ENCODE measurements around the gene LTBP2.

Gene LTBP2

GRCh38 chr14:74634481-74634880 lies 22.4 kb upstream of the LTBP2 start:
- Histone ChIP-seq H3K27me3 (ENCODE audit: insufficient read depth, low read length) (no peaks in the 10 kb centered on the region), H2BK120ac (ENCODE audit: insufficient read depth, low read length, poor library complexity) (no peak overlapping the region), H2BK12ac (ENCODE audit: low read length) (no peak overlapping the region), H3K36me3 (ENCODE audit: control insufficient read depth in 1 of 2, insufficient read depth in 2 of 2, low read length in 2 of 2) (no peaks in the 10 kb centered on the region), H4K91ac (ENCODE audit: low read depth, low read length) (no peak overlapping the region), H3K27ac (ENCODE audit: low read depth, low read length) (no peak overlapping the region), H3K79me2 (ENCODE audit: control insufficient read depth, insufficient read depth, low read length, poor library complexity) (no peaks in the 10 kb centered on the region), H3K4me2 (ENCODE audit: low read length) (no peak overlapping the region), H3K23ac (ENCODE audit: low read length) (no peak overlapping the region), H2AFZ (ENCODE audit: insufficient read depth, low read length, poor library complexity) (no peak overlapping the region), H3K14ac (ENCODE audit: low read length) (no peak overlapping the region), H2BK5ac (ENCODE audit: low read depth, low read length, poor library complexity) (no peak overlapping the region), H3K79me1 (ENCODE audit: low read length) (peaks cover 2% of the 10 kb centered on the region), H3K9ac (ENCODE audit: low read length) (no peak overlapping the region), H2AK5ac (ENCODE audit: low read length) (no peak overlapping the region), H3K4me3 (ENCODE audit: low read depth, low read length) (no peak overlapping the region), H3K4me1 (ENCODE audit: control insufficient read depth in 1 of 2, insufficient read depth in 2 of 2, low read length in 2 of 2) (peaks cover 15 to 22% of the 10 kb centered on the region in 2 experiments), H3K18ac (ENCODE audit: low read length) (no peak overlapping the region), H3K4ac (ENCODE audit: low read depth, low read length) (no peak overlapping the region), H3K9me3 (ENCODE audit: insufficient read depth, low read depth, low read length) (no peaks in the 10 kb centered on the region), H4K12ac (ENCODE audit: low read depth, low read length) (no peak overlapping the region), H4K8ac (ENCODE audit: low read depth, low read length) (no peak overlapping the region)
- no peak for DNase-seq
- WGBS (ENCODE audit: extremely low coverage, insufficient coverage, insufficient read length) = no CpG with 5 or more reads among the region's 1 CpG

- peak overlapping the region; percentile 42 for H4K91ac ChIP-seq (ENCODE audit: low read depth, low read length)
- H3K79me2 ChIP-seq (ENCODE audit: control insufficient read depth, insufficient read depth, low read length, poor library complexity) = no peaks in the 10 kb centered on the region
- peak overlapping the region; percentile 51 for H2BK12ac ChIP-seq (ENCODE audit: low read length)
- peaks cover 2% of the 10 kb centered on the region for H3K79me1 ChIP-seq (ENCODE audit: low read length)
- peaks cover 13 to 17% of the 10 kb centered on the region in 2 experiments for H3K4me1 ChIP-seq (ENCODE audit: control insufficient read depth in 1 of 2, insufficient read depth in 2 of 2, low read length in 2 of 2)
- H3K27ac ChIP-seq (ENCODE audit: low read depth, low read length) = no peak overlapping the region
- no peaks in the 10 kb centered on the region for H3K27me3 ChIP-seq (ENCODE audit: insufficient read depth, low read length)
- peak overlapping the region; percentile 34 for H3K18ac ChIP-seq (ENCODE audit: low read length)
- no peak overlapping the region for H3K23ac ChIP-seq (ENCODE audit: low read length)
- H2BK120ac ChIP-seq (ENCODE audit: insufficient read depth, low read length, poor library complexity) = no peak overlapping the region
- peak overlapping the region; percentile 27 for H2BK5ac ChIP-seq (ENCODE audit: low read depth, low read length, poor library complexity)
- H3K9ac ChIP-seq (ENCODE audit: low read length) = no peak overlapping the region
- DNase-seq = no peak
- H2AFZ ChIP-seq (ENCODE audit: insufficient read depth, low read length, poor library complexity) = peak overlapping the region; percentile 5
- peaks cover 2% of the 10 kb centered on the region for H3K9me3 ChIP-seq (ENCODE audit: insufficient read depth, low read depth, low read length)
- H3K4ac ChIP-seq (ENCODE audit: low read depth, low read length) = no peak overlapping the region
- peak overlapping the region; percentile 14 for H4K8ac ChIP-seq (ENCODE audit: low read depth, low read length)
- H4K12ac ChIP-seq (ENCODE audit: low read depth, low read length) = peak overlapping the region; percentile 28
- no peak overlapping the region for H2AK5ac ChIP-seq (ENCODE audit: low read length)
- WGBS (ENCODE audit: extremely low coverage, insufficient coverage, insufficient read length) = no CpG with 5 or more reads among the region's 15 CpGs
- H3K4me3 ChIP-seq (ENCODE audit: low read depth, low read length) = no peak overlapping the region
- no peak overlapping the region for H3K4me2 ChIP-seq (ENCODE audit: low read length)
- H3K14ac ChIP-seq (ENCODE audit: low read length) = no peak overlapping the region
- no peaks in the 10 kb centered on the region for H3K36me3 ChIP-seq (ENCODE audit: control insufficient read depth in 1 of 2, insufficient read depth in 2 of 2, low read length in 2 of 2)
Observed at GRCh38 chr14:74630881-74631690, 19.0 kb upstream of the LTBP2 start.

- H3K36me3 ChIP-seq (ENCODE audit: control insufficient read depth in 1 of 2, insufficient read depth in 2 of 2, low read length in 2 of 2) = no peaks in the 10 kb centered on the region
- H3K4me1 ChIP-seq (ENCODE audit: control insufficient read depth in 1 of 2, insufficient read depth in 2 of 2, low read length in 2 of 2) = peaks cover 13 to 17% of the 10 kb centered on the region in 2 experiments
- H2BK12ac ChIP-seq (ENCODE audit: low read length) = no peak overlapping the region
- no CpG with 5 or more reads among the region's 5 CpGs for WGBS (ENCODE audit: extremely low coverage, insufficient coverage, insufficient read length)
- no peak overlapping the region for H3K14ac ChIP-seq (ENCODE audit: low read length)
- no peak overlapping the region for H4K91ac ChIP-seq (ENCODE audit: low read depth, low read length)
- no peak overlapping the region for H4K12ac ChIP-seq (ENCODE audit: low read depth, low read length)
- H3K4me2 ChIP-seq (ENCODE audit: low read length) = no peak overlapping the region
- H3K18ac ChIP-seq (ENCODE audit: low read length) = no peak overlapping the region
- H2AFZ ChIP-seq (ENCODE audit: insufficient read depth, low read length, poor library complexity) = no peak overlapping the region
- no peak overlapping the region for H4K8ac ChIP-seq (ENCODE audit: low read depth, low read length)
- H3K9me3 ChIP-seq (ENCODE audit: insufficient read depth, low read depth, low read length) = peaks cover 2% of the 10 kb centered on the region
- H2BK5ac ChIP-seq (ENCODE audit: low read depth, low read length, poor library complexity) = no peak overlapping the region
- H3K27ac ChIP-seq (ENCODE audit: low read depth, low read length) = no peak overlapping the region
- H3K23ac ChIP-seq (ENCODE audit: low read length) = no peak overlapping the region
- H3K79me1 ChIP-seq (ENCODE audit: low read length) = peaks cover 2% of the 10 kb centered on the region
- no peak overlapping the region for H3K4ac ChIP-seq (ENCODE audit: low read depth, low read length)
- no peak overlapping the region for H2AK5ac ChIP-seq (ENCODE audit: low read length)
- no peak for DNase-seq
- no peak overlapping the region for H3K9ac ChIP-seq (ENCODE audit: low read length)
- no peak overlapping the region for H3K4me3 ChIP-seq (ENCODE audit: low read depth, low read length)
- H3K79me2 ChIP-seq (ENCODE audit: control insufficient read depth, insufficient read depth, low read length, poor library complexity) = no peaks in the 10 kb centered on the region
- H3K27me3 ChIP-seq (ENCODE audit: insufficient read depth, low read length) = no peaks in the 10 kb centered on the region
- no peak overlapping the region for H2BK120ac ChIP-seq (ENCODE audit: insufficient read depth, low read length, poor library complexity)
Observed at GRCh38 chr14:74628418-74628817, 16.4 kb upstream of the LTBP2 start.

GRCh38 chr14:74627076-74627475 lies 15.0 kb upstream of the LTBP2 start:
- no peak for DNase-seq
- Histone ChIP-seq H2BK5ac (ENCODE audit: low read depth, low read length, poor library complexity) (no peak overlapping the region), H3K9ac (ENCODE audit: low read length) (no peak overlapping the region), H3K4me1 (ENCODE audit: control insufficient read depth in 1 of 2, insufficient read depth in 2 of 2, low read length in 2 of 2) (peaks cover 13 to 15% of the 10 kb centered on the region in 2 experiments), H2BK120ac (ENCODE audit: insufficient read depth, low read length, poor library complexity) (no peak overlapping the region), H3K79me2 (ENCODE audit: control insufficient read depth, insufficient read depth, low read length, poor library complexity) (no peaks in the 10 kb centered on the region), H3K14ac (ENCODE audit: low read length) (no peak overlapping the region), H2AFZ (ENCODE audit: insufficient read depth, low read length, poor library complexity) (no peak overlapping the region), H2BK12ac (ENCODE audit: low read length) (no peak overlapping the region), H3K27me3 (ENCODE audit: insufficient read depth, low read length) (no peaks in the 10 kb centered on the region), H3K4ac (ENCODE audit: low read depth, low read length) (no peak overlapping the region), H4K8ac (ENCODE audit: low read depth, low read length) (no peak overlapping the region), H4K12ac (ENCODE audit: low read depth, low read length) (no peak overlapping the region), H3K18ac (ENCODE audit: low read length) (no peak overlapping the region), H2AK5ac (ENCODE audit: low read length) (no peak overlapping the region), H3K9me3 (ENCODE audit: insufficient read depth, low read depth, low read length) (peaks cover 2% of the 10 kb centered on the region), H3K4me3 (ENCODE audit: low read depth, low read length) (no peak overlapping the region), H3K4me2 (ENCODE audit: low read length) (no peak overlapping the region), H3K23ac (ENCODE audit: low read length) (no peak overlapping the region), H4K91ac (ENCODE audit: low read depth, low read length) (no peak overlapping the region), H3K79me1 (ENCODE audit: low read length) (peaks cover 4% of the 10 kb centered on the region), H3K27ac (ENCODE audit: low read depth, low read length) (no peak overlapping the region), H3K36me3 (ENCODE audit: control insufficient read depth in 1 of 2, insufficient read depth in 2 of 2, low read length in 2 of 2) (no peaks in the 10 kb centered on the region)
- WGBS (ENCODE audit: extremely low coverage, insufficient coverage, insufficient read length) = no CpG with 5 or more reads among the region's 8 CpGs

Measured in trophoblast cell (in vitro differentiated cells and primary cell).